Keratinocyte (primary cell): Measurements from ENCODE around the gene ATAD1.

Source experiments
- CTCF ChIP-seq, 3 experiments: IDR thresholded peaks in 1 of 3; conservative IDR thresholded peaks in 1 of 3; optimal IDR thresholded peaks in 1 of 3; 2 replicates in 2 of 3; 3 replicates in 1 of 3; pipeline versions ENCODE3 to v1.5.1; 2011; ENCODE audit warnings: low read length in 3 of 3, mild to moderate bottlenecking in 3 of 3, moderate library complexity in 2 of 3, control low read depth in 1 of 3, inconsistent platforms in 1 of 3; ENCODE audit not compliant: insufficient read depth in 2 of 3; ENCODE audit errors: extremely low read depth in 1 of 3
- EZH2 ChIP-seq: IDR thresholded peaks from one replicate; pipeline ENCODE4 v1.6.1; 2012; ENCODE audit warnings: inconsistent platforms, mild to moderate bottlenecking, low read length, moderate library complexity

GRCh38 chr10:87861566-87861952, 43.5 kb upstream of the ATAD1 start:
- TF ChIP-seq CTCF (optimal IDR thresholded peaks at IDR 0.05 in 1 of 3, IDR thresholded peaks at IDR 0.05 in 1 of 3, conservative IDR thresholded peaks at IDR 0.05 in 1 of 3; ENCODE audit: extremely low read depth in 1 of 3, insufficient read depth in 2 of 3, low read length in 3 of 3) (peak; percentile 5 to 53 (median 10)), EZH2 (no peak)
